Caco-2 (cell line): Measurements from ENCODE around the gene GDF15. TPM values are rescaled to one million over a fixed set of nuclear protein-coding genes. Genes with fewer than 3 reads are reported as not detected.

Experiments
- BruUV-seq: library from RNA; stranded (reverse); fragments of 400-500 nt; replicated peaks from 2 replicates; lab custom pipeline; 2021; lab: Mats Ljungman, UMichigan
- CTCF ChIA-PET: fragments of 300-600 bp; sonication (Branson Sonifier 250); formaldehyde crosslinking; loops from one replicate; lab custom pipeline; 2022; ENCODE audit warnings: antibody characterized with exemption; lab: Charles Lee
- POLR2A ChIA-PET: fragments of 300-600 bp; sonication (Branson Sonifier 250); formaldehyde crosslinking; loops from one replicate; lab custom pipeline; 2022; ENCODE audit warnings: antibody characterized with exemption; lab: Charles Lee
- DNase-seq, 2 experiments: peaks; one replicate each; pipeline versions ENCODE4 v3.0.0 to v3.0.0-alpha.2; 2020 to 2022
- H3K27me3 ChIP-seq: replicated peaks from 2 replicates; pipeline ENCODE4 v1.6.0; 2011; ENCODE audit warnings: low read length; ENCODE audit not compliant: control insufficient read depth, insufficient read depth
- H3K36me3 ChIP-seq: 2 replicates; pipeline ENCODE4 v1.5.1; 2011; ENCODE audit warnings: low read length; ENCODE audit not compliant: control insufficient read depth, insufficient read depth
- H3K4me1 ChIP-seq: fragments of 250-450 bp; sonication (Bioruptor Pico); 2 replicates; pipeline ENCODE4 v1.5.1; 2020; ENCODE audit warnings: mild to moderate bottlenecking
- H3K4me3 ChIP-seq: 2 replicates; pipeline ENCODE4 v1.5.1; 2011; ENCODE audit warnings: low read depth, mild to moderate bottlenecking, control low read depth, low read length
- H3K9me3 ChIP-seq: fragments of 250-450 bp; sonication (Bioruptor Pico); 2 replicates; pipeline ENCODE4 v1.5.1; 2020; ENCODE audit warnings: mild to moderate bottlenecking, moderate library complexity
- H3K27ac Mint-ChIP-seq: one replicate; pipeline ENCODE4 v1.8.0; 2022; ENCODE audit warnings: mixed read lengths; ENCODE audit not compliant: unreplicated experiment
- H3K27me3 Mint-ChIP-seq: one replicate; pipeline ENCODE4 v1.8.0; 2022; ENCODE audit warnings: mixed read lengths; ENCODE audit not compliant: insufficient read depth, unreplicated experiment
- H3K36me3 Mint-ChIP-seq: one replicate; pipeline ENCODE4 v1.8.0; 2022; ENCODE audit warnings: mild to moderate bottlenecking, mixed read lengths; ENCODE audit not compliant: insufficient read depth, unreplicated experiment
- H3K4me1 Mint-ChIP-seq: one replicate; pipeline ENCODE4 v1.8.0; 2022; ENCODE audit warnings: low read depth, mixed read lengths; ENCODE audit not compliant: unreplicated experiment
- H3K4me3 Mint-ChIP-seq: one replicate; pipeline ENCODE4 v1.8.0; 2022; ENCODE audit warnings: mild to moderate bottlenecking, moderate library complexity, mixed read lengths; ENCODE audit not compliant: unreplicated experiment
- H3K9me3 Mint-ChIP-seq: one replicate; pipeline ENCODE4 v1.8.0; 2022; ENCODE audit warnings: mixed read lengths; ENCODE audit not compliant: unreplicated experiment
- intact Hi-C: fragments of 100-400 bp; cut with micrococcal nuclease; formaldehyde crosslinking; loops from one replicate; pipeline ENCODE4 v1.10.0; 2022; ENCODE audit not compliant: unreplicated experiment
- total RNA-seq: library from RNA; stranded (reverse); gene quantifications from 2 replicates; pipeline ENCODE4 v1.2.3, GENCODE V29; 2022
- TF ChIP-seq, protein P1 (sequence below), 2 experiments: fragments of 200-600 bp in 1 of 2; IDR thresholded peaks; 1 replicate in 1 of 2; 2 replicates in 1 of 2; pipeline versions ENCODE4 v1.5.1 to v1.8.0; 2011 to 2022; ENCODE audit warnings: antibody characterized with exemption in 1 of 2, control low read depth in 1 of 2, inconsistent platforms in 1 of 2, low read depth in 1 of 2, low read length in 1 of 2, mild to moderate bottlenecking in 1 of 2, moderate library complexity in 1 of 2; ENCODE audit not compliant: insufficient read depth in 1 of 2, severe bottlenecking in 1 of 2, unreplicated experiment in 1 of 2

GDF15 gene
- total RNA-seq, 1 experiment from 2014 or later = 56.1 TPM

DNA sequence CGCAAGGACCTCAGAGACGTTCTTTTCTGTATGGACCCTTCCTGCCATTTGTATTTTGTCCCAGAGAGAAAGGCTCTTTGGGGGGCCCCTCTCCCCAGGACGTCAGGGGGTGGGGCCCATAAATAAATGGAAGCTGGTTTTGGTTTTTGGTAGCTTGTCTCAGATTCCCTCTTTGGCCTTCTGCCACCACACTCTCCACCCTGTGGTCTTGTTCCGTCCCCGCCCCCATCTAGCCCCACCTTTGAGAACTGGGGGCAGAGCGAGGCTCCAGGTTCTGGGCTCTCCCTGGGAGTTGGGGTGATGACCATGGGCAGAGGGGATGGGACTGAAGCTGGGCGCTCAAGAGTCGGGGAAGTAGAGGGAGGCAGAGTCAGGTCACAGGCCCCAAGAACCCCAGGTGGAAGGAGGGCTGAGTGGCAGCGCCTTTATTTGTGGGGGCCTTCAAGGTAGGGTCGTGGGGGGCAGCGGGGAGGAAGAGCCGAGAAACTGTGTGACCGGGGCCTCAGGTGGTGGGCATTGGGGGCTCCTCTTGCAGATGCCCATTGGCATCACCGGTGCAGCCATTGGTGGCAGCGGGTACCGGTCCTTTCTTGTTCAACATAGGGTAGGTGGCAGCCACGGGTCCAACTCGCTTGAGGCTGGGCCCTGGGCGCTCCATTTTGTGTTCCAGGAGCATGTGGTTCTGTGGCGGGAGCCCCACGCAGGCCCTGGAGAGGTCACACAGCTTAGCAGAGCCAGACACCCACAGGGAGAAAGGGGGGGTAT is 48.6 kb downstream of the GDF15 start:
- Mint-ChIP-seq H3K4me3 (no peak overlapping the region), H3K36me3 (peaks cover 37% of the 10 kb centered on the region), H3K9me3 (no peaks in the 10 kb centered on the region), H3K27me3 (no peaks in the 10 kb centered on the region), H3K4me1 (peaks cover 9% of the 10 kb centered on the region), H3K27ac (no peak overlapping the region)
- no TSS peak for BruUV-seq
- intact Hi-C loops = no loop called here
- TF ChIP-seq, protein P1, sequence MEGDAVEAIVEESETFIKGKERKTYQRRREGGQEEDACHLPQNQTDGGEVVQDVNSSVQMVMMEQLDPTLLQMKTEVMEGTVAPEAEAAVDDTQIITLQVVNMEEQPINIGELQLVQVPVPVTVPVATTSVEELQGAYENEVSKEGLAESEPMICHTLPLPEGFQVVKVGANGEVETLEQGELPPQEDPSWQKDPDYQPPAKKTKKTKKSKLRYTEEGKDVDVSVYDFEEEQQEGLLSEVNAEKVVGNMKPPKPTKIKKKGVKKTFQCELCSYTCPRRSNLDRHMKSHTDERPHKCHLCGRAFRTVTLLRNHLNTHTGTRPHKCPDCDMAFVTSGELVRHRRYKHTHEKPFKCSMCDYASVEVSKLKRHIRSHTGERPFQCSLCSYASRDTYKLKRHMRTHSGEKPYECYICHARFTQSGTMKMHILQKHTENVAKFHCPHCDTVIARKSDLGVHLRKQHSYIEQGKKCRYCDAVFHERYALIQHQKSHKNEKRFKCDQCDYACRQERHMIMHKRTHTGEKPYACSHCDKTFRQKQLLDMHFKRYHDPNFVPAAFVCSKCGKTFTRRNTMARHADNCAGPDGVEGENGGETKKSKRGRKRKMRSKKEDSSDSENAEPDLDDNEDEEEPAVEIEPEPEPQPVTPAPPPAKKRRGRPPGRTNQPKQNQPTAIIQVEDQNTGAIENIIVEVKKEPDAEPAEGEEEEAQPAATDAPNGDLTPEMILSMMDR (IDR thresholded peaks at IDR 0.05; ENCODE audit: insufficient read depth in 1 of 2, low read depth in 1 of 2, low read length in 1 of 2, severe bottlenecking in 1 of 2, unreplicated experiment in 1 of 2) = no peak
- Histone ChIP-seq H3K9me3 (no peaks in the 10 kb centered on the region), H3K27me3 (no peaks in the 10 kb centered on the region), H3K36me3 (no peaks in the 10 kb centered on the region; the same call in 1 of the 2 replicates), H3K4me3 (no peak overlapping the region), H3K4me1 (peaks cover 10% of the 10 kb centered on the region)
- ChIA-PET CTCF (no interaction called here), POLR2A (no interaction called here)
- DNase-seq = no peak

DNA sequence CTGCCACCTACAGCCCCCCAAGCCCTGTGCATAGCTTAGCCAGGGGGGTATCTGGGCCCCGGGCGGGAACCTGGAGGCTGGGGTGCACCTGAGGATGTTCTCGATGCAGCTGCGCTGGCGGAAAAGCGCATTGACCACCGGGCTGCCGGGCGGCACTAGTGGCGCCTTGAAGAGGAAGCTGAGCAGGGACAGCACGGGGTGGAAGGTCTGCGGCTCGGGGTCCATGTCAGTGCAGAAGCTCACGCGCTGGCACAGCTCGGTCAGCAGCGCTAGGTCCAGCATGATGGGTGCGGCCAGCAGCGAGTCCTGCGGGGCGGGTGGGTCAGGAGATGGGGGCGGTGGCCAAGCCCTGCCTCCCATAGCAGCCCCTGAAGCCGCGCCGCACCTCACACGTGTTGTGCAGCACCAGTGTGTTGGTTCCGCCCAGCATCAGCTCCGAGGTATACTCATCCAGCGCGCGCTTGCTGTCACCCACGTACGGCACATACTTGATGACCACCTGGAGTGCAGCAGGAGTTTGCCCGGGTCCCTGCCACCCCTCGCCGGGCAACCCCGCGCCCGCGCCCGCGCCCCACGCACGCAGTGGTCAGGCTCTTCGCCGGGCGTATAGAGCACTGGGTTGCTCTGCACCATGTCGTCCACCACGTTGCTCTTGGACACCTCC is 49.4 kb downstream of the GDF15 start:
- Histone ChIP-seq H3K4me3 (no peak overlapping the region), H3K36me3 (no peaks in the 10 kb centered on the region; the same call in 1 of the 2 replicates), H3K9me3 (no peaks in the 10 kb centered on the region), H3K4me1 (peaks cover 10% of the 10 kb centered on the region), H3K27me3 (no peaks in the 10 kb centered on the region)
- DNase-seq = no peak
- peaks cover 10% of the 10 kb centered on the region for H3K4me1 Mint-ChIP-seq
- H3K27me3 Mint-ChIP-seq = no peaks in the 10 kb centered on the region
- no peaks in the 10 kb centered on the region for H3K9me3 Mint-ChIP-seq
- TF ChIP-seq, protein P1 (IDR thresholded peaks at IDR 0.05; ENCODE audit: insufficient read depth in 1 of 2, low read depth in 1 of 2, low read length in 1 of 2, severe bottlenecking in 1 of 2, unreplicated experiment in 1 of 2) = no peak
- H3K27ac Mint-ChIP-seq = no peak overlapping the region
- H3K4me3 Mint-ChIP-seq = no peak overlapping the region
- intact Hi-C loops = no loop called here
- H3K36me3 Mint-ChIP-seq = peaks cover 40% of the 10 kb centered on the region
- BruUV-seq = TSS peak; percentile 58
- CTCF ChIA-PET = no interaction called here
- POLR2A ChIA-PET = no interaction called here

DNA sequence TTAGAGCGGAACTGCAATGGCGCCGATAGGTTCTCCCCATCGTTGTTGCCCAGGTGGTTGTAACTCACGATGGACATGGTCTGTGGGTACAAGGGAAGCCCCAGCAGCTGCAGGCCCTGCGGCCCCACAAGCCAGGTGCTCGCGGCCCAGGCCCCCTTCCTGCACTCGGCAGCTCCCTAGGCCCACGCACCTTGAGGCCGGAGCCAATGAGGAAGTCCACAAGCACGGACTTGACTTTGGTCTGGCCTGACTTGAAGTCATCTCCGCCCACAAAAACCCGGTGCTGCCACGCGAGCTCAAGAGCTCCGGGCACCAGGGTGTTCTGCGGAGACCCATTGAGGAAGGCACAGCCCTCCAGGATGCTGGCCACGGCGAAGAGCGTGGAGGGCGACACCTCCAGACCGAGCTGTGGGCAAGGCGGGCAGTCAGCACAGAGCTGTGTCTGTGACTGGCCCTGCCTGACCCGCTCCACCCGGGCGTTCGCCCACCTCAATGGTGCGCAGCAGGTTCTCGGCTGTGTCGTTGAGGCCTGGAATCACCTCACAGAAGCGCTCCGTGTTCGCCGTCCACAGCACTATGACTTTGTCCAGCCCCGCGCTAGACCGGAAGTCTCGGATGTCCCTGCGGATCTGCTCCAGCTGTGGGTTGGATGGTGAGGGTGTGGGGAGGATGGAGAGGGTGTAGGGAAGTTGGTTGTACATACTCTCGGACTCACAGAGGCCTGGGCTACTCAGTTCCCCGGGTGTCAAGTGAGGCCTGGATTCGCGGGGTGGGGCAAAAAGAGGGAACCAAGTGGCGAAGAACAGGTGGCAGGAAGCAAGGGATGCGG is 50.1 kb downstream of the GDF15 start:
- CTCF ChIA-PET = no interaction called here
- peak overlapping the region; percentile 62 for H3K4me3 Mint-ChIP-seq
- POLR2A ChIA-PET = interaction anchor here (0.5 kb wide), 1 partner anchor 16 kb away, joined by 4 read pairs; no protein-coding TSS in a partner anchor
- H3K36me3 Mint-ChIP-seq = peaks cover 40% of the 10 kb centered on the region
- no peak overlapping the region for H3K27ac Mint-ChIP-seq
- Histone ChIP-seq H3K4me3 (no peak overlapping the region), H3K9me3 (no peaks in the 10 kb centered on the region), H3K36me3 (no peaks in the 10 kb centered on the region; the same call in 1 of the 2 replicates), H3K4me1 (peaks cover 10% of the 10 kb centered on the region), H3K27me3 (no peaks in the 10 kb centered on the region)
- no peaks in the 10 kb centered on the region for H3K27me3 Mint-ChIP-seq
- DNase-seq = no peak
- TF ChIP-seq, protein P1 (IDR thresholded peaks at IDR 0.05; ENCODE audit: insufficient read depth in 1 of 2, low read depth in 1 of 2, low read length in 1 of 2, severe bottlenecking in 1 of 2, unreplicated experiment in 1 of 2) = no peak
- no TSS peak for BruUV-seq
- H3K4me1 Mint-ChIP-seq = peaks cover 10% of the 10 kb centered on the region
- intact Hi-C loops = no loop called here
- no peaks in the 10 kb centered on the region for H3K9me3 Mint-ChIP-seq
